ENCODE results near the gene MYO5B. TPM values are rescaled to one million over a fixed set of nuclear protein-coding genes. Genes with fewer than 3 reads are reported as not detected.
"Not testable (repeated sequence)": the region's sequence is repeated elsewhere in the genome, so short reads cannot be mapped to it uniquely, and the experiment has no call there.

The MYO5B gene
- polyA plus RNA-seq, 1 donor from 2014 or later, result 0.42 TPM

- not testable (repeated sequence) for H3K27ac ChIP-seq (ENCODE audit: low read length); H2AFZ ChIP-seq (ENCODE audit: low read depth, low read length); H3K9me2 ChIP-seq (ENCODE audit: insufficient read depth, low read length); H3K4me3 ChIP-seq (ENCODE audit: low read length); H4K20me1 ChIP-seq (ENCODE audit: insufficient read depth); H3K79me2 ChIP-seq (replicated peaks; ENCODE audit: insufficient read depth, low read length); H3K9ac ChIP-seq (ENCODE audit: low read length); H3K9me3 ChIP-seq (ENCODE audit: low read length); H3K36me3 ChIP-seq (ENCODE audit: insufficient read depth, low read length); H3F3A ChIP-seq (ENCODE audit: insufficient read depth, low read length, poor library complexity, severe bottlenecking); H3K4me2 ChIP-seq (ENCODE audit: low read length); H3K27me3 ChIP-seq (ENCODE audit: insufficient read depth, low read depth, low read length)
Measured at GRCh38 chr18:49783631-49784030, 411.3 kb downstream of the MYO5B start.

- Histone ChIP-seq H3K9me2 (ENCODE audit: insufficient read depth, low read length) (no peaks in the 10 kb centered on the region), H3K9ac (ENCODE audit: low read length) (no peak overlapping the region), H4K20me1 (ENCODE audit: insufficient read depth) (no peaks in the 10 kb centered on the region), H3K4me3 (ENCODE audit: low read length) (no peak overlapping the region), H3K9me3 (ENCODE audit: low read length) (no peaks in the 10 kb centered on the region), H2AFZ (ENCODE audit: low read depth, low read length) (no peak overlapping the region), H3K4me2 (ENCODE audit: low read length) (no peak overlapping the region), H3K36me3 (ENCODE audit: insufficient read depth, low read length) (no peaks in the 10 kb centered on the region), H3K27ac (ENCODE audit: low read length) (no peak overlapping the region), H3K79me2 (replicated peaks; ENCODE audit: insufficient read depth, low read length) (no peaks in the 10 kb centered on the region), H3F3A (ENCODE audit: insufficient read depth, low read length, poor library complexity, severe bottlenecking) (no peaks in the 10 kb centered on the region), H3K27me3 (ENCODE audit: insufficient read depth, low read depth, low read length) (no peaks in the 10 kb centered on the region)
- no peak for TF ChIP-seq TAF1 (IDR thresholded peaks at IDR 0.05; ENCODE audit: low read depth)
- TF ChIP-seq RAD21 (conservative IDR thresholded peaks at IDR 0.05), result no peak
- no peak for TF ChIP-seq SMC3 (conservative IDR thresholded peaks at IDR 0.05; ENCODE audit: poor library complexity)
- TF ChIP-seq, protein P1, sequence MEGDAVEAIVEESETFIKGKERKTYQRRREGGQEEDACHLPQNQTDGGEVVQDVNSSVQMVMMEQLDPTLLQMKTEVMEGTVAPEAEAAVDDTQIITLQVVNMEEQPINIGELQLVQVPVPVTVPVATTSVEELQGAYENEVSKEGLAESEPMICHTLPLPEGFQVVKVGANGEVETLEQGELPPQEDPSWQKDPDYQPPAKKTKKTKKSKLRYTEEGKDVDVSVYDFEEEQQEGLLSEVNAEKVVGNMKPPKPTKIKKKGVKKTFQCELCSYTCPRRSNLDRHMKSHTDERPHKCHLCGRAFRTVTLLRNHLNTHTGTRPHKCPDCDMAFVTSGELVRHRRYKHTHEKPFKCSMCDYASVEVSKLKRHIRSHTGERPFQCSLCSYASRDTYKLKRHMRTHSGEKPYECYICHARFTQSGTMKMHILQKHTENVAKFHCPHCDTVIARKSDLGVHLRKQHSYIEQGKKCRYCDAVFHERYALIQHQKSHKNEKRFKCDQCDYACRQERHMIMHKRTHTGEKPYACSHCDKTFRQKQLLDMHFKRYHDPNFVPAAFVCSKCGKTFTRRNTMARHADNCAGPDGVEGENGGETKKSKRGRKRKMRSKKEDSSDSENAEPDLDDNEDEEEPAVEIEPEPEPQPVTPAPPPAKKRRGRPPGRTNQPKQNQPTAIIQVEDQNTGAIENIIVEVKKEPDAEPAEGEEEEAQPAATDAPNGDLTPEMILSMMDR (IDR thresholded peaks at IDR 0.05; ENCODE audit: poor library complexity, severe bottlenecking), result no peak
- no peak for TF ChIP-seq EP300 (conservative IDR thresholded peaks at IDR 0.05; ENCODE audit: poor library complexity, severe bottlenecking)
- no peak for TF ChIP-seq POLR2AphosphoS5 (IDR thresholded peaks at IDR 0.05)
- no peak for TF ChIP-seq EZH2 (IDR thresholded peaks at IDR 0.05; ENCODE audit: borderline replicate concordance, insufficient read depth, low read length, poor library complexity, severe bottlenecking)
- no peak for TF ChIP-seq MXI1 (conservative IDR thresholded peaks at IDR 0.05; ENCODE audit: poor library complexity, severe bottlenecking)
- TF ChIP-seq REST (IDR thresholded peaks at IDR 0.05; ENCODE audit: borderline replicate concordance), result no peak
Measured at GRCh38 chr18:49778826-49779465, 416.0 kb downstream of the MYO5B start.

Small RNAs within 50 kb of the gene (small RNA-seq; reads per million reads assigned to genes)
- 0 to 1.2 (median 0) reads per million in 3 experiments for gene RF00019
- 0 reads per million in 3 experiments for gene RF00283
- gene RN7SL310P, result 0 reads per million in 3 experiments
- gene RNA5SP457, result 0 reads per million in 3 experiments
- 0 reads per million in 3 experiments for gene SCARNA17

Other genes starting within 250 kb of the MYO5B start
- 0.26 and 0.64 TPM in 2 replicates for gene CFAP53, start 71.3 kb upstream of the MYO5B start, polyA plus RNA-seq
- 106 and 130 TPM in 2 replicates for gene MBD1, start 86.4 kb upstream of the MYO5B start, polyA plus RNA-seq
- 99.8 and 133 TPM in 2 replicates for gene CXXC1, start 92.5 kb upstream of the MYO5B start, polyA plus RNA-seq
- 0.94 and 0.97 TPM in 2 replicates for gene SKA1, start 179.9 kb upstream of the MYO5B start, polyA plus RNA-seq